AG20443 (cell line): ENCODE results near the gene MANBA.
"Not testable (repeated sequence)": the region's sequence is repeated elsewhere in the genome, so short reads cannot be mapped to it uniquely, and the experiment has no call there.

Source experiments
- DNase-seq: peaks from one replicate; pipeline ENCODE4 v3.0.0; 2012; ENCODE audit warnings: low spot score, mixed read lengths

MANBA gene

DNA sequence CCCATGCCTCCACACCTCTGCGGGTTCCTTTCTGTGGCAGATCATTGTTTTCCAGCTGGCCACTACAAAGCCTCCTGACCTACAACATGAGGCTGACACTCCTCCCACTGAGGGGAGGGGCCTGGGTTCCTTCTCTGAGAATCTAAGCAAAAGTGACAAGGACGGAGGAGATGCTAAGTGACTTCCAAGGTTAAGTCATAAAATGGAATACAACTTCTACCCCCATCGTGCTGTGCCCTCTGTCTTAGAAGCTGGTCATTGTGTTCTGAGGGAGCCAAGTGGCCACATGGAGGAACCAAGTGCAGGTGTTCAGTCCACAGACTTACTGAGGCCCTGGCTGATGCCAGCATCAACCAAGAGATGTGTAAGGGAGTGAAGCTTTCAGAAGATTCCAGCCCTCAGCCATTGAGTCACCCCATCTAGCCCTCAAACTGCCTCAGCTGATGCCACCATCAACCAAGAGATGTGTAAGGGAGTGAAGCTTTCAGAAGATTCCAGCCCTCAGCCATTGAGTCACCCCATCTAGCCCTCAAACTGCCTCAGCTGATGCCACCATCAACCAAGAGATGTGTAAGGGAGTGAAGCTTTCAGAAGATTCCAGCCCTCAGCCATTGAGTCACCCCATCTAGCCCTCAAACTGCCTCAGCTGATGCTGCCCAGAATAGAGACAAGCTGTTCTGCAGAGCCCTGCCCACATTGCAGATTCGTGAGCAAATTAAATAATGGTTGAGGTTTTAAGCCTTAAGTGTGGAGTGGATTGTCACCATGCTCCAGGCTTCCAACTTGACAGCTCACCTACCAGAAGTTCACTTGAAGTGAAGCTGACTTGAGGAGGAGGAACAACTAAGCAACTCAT, 140.8 kb downstream of the MANBA start:
- DNase-seq, result peak; percentile 35

DNA sequence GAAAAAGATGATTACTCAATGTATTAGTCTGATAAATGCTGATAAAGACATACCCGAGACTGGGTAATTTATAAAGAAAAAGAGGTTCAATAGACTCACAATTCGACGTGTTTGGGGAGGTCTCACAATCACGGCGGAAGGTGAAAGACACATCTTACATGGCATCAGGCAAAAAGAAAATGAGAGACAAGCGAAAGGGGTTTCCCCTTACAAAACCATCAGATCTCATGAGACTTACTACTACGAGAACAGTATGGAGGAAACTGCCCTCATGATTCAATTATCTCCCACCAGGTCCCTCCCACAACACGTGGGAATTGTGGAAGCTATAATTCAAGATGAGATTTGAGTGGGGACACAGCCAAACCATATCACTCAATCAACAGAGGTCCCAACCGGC, 141.7 kb downstream of the MANBA start:
- DNase-seq, result not testable (repeated sequence)

DNA sequence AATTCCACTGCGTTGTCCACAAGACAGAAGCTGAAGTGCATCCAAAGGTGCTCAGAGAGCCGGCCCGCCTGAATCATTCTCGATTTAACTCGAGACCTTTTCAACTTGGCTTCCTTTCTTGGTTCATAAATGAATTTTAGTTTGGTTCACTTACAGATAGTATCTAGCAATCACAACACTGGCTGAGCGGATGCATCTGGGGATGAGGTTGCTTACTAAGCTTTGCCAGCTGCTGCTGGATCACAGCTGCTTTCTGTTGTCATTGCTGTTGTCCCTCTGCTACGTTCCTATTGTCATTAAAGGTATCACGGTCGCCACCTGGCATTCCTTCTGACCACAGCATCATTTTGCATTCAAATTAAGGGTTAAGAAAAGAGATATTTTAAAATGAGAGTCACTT, 144.1 kb downstream of the MANBA start:
- DNase-seq, result no peak

DNA sequence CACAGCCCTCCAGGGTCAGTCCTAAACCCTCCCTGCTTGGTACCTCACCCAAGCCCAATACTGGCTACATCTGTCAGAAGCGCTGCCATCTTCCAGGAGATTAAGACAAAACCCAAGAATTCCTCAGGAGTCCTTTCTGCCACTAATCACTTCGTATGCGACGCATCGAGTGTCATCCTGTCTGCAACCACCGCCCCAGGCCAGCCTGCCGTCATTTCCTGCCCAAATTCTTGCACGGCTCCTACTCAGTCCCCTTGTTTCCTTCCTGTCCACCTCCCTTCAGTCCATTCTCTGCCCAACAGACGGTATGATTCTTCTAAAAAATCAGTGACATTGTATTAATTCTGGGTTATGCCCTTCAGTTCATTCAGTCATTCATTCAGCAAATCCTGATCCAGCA, 146.0 kb downstream of the MANBA start:
- DNase-seq, result no peak

DNA sequence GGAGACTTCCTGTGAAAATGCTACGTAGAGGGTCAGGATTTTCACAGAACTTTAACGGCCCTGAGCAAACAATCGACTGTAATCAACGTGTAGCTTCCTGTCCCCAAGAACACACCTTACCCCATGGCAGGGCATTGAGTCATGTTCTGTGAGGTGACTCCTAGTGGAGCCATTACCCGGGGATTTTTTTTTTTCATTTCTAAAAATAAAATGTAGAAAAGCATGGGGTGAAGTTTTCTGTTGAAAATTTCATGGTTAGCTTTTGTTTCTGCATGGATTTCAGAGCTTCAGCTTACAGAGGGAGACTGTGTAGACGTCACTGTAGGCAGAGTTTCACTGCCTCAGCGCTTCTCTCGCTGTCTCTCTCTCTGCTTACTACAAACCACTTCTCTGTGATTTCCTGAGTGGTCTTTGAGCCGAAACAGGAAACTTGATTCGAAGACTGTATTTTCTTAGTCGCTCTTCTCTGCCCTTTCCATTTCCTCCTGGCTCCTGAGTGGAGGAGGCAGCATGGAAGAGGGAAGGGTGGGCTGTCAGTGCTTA, 147.9 kb downstream of the MANBA start:
- DNase-seq, result no peak

DNA sequence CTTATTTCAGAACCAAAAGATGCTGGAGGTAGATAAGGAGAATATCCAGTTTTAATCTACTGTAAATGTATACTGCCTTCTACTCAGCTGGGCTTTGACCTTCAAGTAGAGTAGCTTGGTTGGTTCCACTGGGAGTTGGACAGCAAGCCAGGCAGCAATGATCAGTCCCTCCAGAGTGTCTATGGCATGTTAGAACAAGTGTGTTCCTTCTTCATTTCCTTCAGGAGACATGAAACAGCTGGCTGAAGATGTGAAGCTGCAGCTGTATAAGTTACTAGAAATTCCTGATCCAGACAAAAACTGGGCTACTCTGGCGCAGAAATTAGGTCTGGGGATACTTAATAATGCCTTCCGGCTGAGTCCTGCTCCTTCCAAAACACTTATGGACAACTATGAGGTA, 148.6 kb downstream of the MANBA start:
- no peak for DNase-seq

DNA sequence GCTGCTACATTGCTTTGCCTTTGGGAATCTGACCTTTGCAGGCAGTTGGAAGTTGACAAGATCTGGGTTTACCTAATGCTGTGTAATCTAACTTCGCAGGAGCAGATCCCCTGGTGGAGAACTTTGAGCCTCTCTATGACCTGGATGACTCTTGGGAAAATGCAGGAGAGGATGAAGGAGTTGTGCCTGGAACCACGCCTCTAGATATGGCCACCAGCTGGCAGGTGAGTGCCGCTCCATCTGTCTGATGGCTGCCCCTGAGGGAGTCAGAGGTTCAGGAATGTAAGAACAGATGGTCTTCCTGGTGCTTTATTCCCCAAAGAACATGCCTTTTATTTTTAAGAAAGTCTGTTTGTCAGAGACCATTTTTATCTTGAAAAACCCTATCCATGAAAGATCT, 150.3 kb downstream of the MANBA start:
- DNase-seq, result no peak

DNA sequence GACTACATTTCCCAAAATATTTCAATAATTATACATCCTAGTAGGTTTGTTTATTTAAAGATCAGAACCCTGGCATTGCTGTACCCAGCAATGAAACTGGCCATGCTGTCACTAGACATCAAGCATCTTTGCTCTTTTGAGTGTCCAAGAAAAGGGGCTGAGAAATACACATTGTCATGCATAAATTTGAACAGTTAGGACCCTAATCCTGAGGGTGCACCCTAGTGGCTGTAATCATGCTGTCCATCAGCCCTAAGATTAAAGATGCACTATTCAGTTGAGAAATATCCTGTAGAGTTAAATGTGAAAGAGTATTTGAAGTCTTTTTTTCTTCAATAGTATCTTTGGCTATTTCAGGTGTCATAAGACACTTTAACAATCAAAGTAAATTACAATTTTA, 150.8 kb downstream of the MANBA start:
- DNase-seq, result no peak

DNA sequence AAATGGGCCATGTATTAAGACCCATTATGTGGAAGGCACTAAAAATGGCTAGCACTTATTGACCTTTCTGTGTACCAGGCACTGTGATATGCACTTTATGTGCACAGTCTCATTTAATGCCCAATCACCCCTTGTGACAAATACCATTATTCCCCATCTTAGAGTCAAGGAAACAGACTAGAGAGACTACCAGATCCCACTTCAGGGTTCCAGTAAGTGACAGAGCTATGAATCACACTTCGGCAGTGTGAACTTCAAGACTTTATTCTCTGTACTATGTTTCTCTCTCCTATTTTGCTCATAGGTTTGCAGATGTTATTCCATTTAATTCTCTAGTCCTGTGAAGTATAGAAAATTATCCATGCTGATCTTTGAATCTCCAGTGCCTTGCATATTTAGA, 152.6 kb downstream of the MANBA start:
- peak; percentile 16 for DNase-seq

DNA sequence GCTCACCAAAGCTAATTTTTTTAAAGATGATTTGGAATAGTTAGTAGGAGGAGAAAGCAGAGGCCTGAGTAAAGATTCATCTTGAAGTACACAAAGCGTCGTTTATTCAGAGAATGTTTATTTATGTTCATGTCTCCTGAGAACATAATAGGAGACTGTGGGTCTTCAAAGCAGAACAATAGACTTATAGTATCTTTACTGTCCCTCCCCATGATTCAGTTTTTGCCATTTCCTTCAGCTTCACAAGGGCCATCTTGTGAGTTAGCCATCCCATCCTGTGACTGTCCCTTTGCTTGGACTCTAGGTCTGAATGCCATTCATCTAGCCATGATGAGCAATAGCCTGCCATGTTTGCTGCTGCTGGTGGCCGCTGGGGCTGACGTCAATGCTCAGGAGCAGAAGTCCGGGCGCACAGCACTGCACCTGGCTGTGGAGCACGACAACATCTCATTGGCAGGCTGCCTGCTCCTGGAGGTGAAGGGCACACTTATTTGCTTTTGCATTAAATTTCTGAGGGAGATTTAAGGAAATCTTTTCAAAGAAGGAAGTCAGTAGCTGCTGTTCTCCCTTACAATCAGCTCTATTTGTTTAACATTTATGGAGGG, 153.8 kb downstream of the MANBA start:
- no peak for DNase-seq

DNA sequence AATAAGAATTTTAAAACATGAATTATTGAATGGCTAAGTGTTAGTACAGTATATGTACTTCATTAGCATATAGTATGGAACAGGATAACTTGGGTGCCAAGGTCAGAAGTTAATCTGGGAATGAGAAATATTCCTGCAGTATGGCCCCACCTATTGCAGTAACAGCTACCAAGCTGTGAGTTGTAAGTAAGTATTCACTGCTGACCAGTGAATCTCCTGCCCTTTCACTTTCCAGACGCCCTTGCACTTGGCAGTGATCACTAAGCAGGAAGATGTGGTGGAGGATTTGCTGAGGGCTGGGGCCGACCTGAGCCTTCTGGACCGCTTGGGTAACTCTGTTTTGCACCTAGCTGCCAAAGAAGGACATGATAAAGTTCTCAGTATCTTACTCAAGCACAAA, 154.5 kb downstream of the MANBA start:
- DNase-seq, result no peak

DNA sequence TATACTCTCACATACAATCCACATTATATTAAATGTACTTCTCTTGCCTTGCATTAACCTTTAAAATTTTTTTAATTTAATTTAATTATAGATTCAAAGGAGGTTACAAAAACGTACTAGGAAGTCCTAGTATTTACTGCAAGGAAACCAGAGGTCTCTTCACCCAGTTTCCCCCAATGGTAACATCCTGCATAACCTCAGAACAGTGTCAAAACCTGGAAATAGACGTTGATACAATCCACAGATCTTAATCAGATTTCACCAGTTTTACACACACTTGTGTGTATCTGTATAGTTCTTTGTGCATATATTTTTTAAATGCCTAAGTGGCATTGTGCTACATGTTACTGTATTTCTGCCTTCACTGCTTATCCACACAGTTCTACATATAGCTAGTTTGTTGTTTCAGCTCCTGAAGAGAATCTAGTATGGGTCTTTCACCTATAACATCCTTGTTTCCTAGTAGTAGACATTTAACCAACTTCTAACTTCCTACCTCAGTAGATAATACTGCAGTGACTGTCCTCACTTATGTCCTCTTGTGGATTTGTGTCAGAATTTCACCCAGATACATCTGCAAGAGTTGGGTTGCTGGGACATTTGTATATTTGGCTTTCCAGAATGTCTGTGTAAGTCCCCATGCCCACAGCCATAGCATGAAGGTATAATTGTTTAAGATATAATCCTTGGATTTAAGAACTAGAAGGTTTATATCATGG, 156.4 kb downstream of the MANBA start:
- no peak for DNase-seq

DNA sequence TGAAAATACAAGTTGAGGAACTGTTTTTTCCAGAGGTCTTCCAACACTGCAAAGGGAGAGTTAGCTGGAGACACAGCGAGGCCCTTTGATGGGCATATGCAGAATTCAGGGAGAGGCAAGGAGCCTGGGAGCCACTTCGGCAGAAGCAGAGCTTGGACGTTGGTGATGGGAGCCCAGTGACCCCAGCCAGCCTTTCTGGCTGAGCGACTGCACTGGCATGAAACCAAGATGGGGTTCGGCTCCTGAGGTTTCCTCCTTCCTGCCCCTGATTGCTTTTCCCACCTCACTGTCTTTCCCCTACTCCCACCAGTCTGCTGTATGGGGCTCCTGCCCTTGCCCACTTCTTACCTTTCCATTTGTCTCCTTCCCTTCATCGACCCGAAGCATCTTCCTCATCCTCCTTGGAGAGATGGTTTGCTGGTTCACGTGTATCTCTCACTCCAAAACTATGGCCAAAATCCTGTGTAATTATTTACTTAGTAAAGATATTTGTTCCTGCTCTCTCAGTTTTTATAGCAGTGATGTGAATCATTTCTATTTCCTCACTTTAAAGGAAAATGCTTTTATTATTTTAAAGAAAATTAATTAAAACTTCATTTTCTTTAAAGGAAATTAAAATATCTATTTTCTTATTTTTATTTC, 159.1 kb downstream of the MANBA start:
- no peak for DNase-seq

DNA sequence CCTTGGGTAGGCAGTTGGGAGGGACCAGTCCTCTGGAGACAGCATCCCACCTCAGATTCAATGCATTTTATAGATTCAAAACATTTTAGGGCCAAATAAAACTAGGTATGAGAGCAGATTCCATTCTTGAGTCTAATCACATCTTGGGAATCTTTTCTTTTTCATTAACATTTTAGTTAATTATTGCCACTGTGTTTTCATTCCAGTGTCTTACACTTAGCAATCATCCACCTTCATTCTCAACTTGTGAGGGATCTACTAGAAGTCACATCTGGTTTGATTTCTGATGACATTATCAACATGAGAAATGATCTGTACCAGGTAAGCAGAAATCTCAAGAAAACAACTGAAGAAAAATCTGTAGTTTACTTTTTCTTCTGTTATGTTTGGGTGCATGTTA, 160.1 kb downstream of the MANBA start:
- DNase-seq, result no peak

DNA sequence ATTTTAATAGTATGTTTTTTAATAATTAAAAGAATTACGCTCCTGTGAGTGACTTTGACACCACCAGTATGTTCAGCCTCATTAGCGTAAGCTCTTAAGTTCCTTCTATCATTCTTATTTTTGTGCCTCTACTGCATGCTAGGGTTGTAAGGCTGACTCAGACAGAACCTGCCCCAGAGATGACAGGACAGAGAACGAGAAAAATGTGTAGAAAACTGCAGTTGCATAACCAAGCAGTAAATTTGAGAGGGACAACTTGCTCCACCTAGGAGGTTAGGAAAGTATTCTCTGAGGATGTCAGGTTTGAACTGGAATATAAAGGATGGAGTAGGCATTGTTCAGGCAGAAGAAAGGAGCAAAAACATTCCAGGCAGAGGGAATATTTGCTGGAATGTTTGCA, 160.9 kb downstream of the MANBA start:
- DNase-seq, result no peak

DNA sequence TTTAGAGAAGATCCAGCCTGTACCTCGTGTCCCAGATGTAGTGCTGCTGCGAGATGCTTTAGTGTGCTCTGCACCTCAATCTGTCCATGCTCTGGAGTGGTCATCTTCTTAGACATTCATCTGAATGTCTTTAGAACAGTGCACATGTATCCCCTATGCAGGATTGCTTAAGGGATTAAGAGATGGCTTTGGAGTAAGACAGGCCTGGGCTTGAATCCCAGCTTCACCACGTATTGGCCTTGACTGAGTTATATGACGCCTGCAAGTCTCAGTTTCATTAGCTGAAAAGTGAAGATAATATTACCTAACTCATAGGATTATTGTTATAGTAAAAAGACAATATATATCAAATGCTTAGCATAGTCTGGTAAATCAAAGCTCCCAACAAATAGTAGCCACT, 161.3 kb downstream of the MANBA start:
- no peak for DNase-seq

DNA sequence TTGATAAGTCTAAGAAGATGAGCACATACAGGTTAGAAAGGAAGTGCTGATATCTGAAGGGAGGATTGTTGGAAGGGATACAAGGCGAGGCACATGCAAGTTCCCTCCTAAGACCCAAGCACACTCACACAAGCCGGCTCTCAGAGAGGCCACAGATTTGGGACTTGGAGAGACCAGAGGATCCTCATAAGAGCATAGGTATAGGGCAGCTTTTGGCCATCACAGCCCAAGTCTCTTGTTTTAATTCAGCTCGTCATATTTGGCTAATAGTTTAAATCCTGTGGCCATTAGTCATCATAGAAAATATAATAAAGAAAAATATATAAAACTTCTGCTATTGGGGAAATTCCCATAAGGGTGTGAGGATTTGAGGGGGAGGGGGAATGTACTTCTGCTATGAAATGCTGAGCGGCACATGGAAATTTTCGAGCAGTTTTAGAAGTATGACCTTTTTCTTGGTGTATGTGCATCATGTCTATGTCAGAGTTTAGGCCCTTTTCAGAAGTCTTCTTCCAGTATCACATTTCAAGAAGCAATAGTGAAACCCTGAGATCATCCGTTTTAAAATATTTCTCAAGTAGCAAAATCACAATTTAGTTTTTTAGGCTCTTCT, 161.9 kb downstream of the MANBA start:
- DNase-seq, result no peak

DNA sequence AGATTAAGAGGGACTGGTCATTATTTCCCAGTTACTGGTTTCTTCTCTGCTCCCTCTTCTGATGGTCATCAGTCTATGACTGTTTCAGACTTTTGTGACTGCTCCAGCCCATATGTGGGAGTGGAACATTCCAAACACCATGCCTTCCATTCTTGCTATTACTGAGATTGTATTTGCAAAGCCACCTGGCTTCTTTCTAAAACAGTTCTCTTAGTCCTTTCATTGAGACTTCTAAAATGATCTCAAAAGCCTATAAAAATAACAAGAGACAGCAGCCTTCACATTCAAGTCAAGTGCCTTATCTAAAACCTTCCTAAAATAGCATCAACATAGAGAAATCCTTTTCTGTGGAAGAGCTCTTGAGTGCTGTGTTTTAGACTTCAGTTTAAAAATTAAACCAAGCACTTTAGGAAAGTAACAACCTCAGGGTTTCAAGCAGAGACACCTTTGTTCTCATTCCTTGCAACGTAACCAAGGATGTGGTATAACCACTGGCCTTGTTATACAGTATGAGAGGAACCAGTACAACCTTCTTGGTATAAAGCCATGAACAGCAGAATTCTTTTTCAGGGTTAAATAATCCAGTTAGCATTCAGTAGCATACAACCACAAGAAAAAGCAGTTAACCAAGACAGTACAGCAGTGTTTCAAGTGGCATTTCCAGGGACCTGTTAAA, 162.5 kb downstream of the MANBA start:
- no peak for DNase-seq

DNA sequence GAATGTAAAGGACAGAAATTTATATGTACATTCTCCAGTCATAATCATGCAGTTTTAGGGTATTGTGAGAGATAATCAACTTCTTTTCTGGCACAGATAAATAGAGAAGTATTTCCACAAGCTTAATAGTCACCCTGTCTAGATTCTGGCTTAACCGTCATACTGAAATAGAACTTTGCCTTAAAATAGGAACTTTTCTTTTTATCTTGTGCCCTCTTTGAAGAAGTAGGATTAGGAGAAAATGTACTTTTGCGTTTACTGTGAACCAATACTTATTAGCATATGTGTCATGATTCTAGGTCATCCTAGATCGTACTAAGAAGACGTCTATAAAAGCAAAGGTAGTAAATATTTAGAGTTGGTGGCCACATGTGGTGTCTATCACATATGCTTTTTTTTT, 164.2 kb downstream of the MANBA start:
- no peak for DNase-seq

DNA sequence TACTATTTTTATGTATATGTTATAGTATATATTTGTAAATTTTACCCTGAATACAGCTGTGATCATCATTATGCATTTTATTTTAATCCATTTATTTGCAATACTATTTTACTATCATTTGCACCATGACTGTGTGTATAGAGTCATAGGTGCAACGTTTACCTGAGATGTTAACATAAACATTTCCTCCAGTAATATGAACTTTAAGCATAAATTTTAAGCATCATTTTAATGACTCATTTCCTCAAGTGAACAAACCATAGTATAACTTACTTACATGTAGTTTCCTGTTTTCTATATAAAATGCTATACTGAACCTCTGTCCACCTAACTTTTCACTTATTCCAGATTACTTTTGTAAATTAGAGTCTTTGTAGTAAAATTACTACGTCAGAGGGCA, 166.8 kb downstream of the MANBA start:
- DNase-seq, result no peak

DNA sequence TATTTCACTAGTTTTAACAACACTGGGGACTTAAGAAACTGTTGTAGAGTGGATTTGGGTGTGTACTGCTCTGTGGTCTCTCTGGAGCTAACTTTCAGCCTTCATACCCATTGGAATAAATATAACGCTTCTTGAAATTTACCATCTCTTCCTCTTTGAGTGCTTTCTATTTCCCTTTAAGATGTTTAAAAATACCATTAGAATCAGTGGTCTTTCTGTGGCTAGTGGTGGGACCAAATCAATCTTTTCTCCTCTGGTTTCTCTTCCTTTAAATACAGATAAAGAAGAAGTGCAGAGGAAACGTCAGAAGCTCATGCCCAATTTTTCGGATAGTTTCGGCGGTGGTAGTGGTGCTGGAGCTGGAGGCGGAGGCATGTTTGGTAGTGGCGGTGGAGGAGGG, 167.6 kb downstream of the MANBA start:
- DNase-seq, result no peak
